HG03575 (cell line): Measurements from ENCODE around the gene UBIAD1.

ENCODE experiments used
- ATAC-seq: cut with Tn5 transposase; IDR thresholded peaks from one replicate; pipeline ENCODE4 v1.9.1; 2021; ENCODE audit not compliant: unreplicated experiment, insufficient number of reproducible peaks, low FRiP score; ENCODE audit errors: extremely low read depth

Gene UBIAD1

GRCh38 chr1:11333631-11334030, 60.6 kb downstream of the UBIAD1 start:
- ATAC-seq = no peak

DNA sequence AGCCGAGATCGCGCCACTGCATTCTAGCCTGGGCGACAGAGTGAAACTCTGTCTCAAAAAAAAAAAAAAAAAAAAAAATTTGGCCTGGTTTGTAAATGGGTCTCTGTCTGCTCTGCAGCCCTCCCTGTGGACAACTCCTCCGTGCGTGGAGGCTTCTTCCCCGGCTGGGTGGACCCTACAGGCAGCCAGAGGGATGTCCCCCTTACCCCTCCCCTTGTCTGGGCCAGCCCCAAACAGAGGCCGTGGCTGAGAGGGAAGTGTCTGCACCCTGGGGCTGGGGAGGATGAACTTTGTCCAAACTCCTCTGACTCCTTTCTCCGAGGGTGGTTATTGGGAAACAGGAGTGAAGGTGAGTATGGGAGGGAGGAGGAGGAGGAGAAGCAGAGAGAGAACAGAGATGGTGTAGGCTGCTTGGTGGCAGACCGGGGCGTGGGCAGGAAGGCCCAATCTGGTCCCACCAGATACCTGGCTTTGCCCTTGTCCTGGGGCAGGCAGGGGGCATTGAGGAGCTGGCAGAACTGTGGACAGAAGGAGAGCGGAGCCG, 61.3 kb downstream of the UBIAD1 start:
- ATAC-seq = no peak

DNA sequence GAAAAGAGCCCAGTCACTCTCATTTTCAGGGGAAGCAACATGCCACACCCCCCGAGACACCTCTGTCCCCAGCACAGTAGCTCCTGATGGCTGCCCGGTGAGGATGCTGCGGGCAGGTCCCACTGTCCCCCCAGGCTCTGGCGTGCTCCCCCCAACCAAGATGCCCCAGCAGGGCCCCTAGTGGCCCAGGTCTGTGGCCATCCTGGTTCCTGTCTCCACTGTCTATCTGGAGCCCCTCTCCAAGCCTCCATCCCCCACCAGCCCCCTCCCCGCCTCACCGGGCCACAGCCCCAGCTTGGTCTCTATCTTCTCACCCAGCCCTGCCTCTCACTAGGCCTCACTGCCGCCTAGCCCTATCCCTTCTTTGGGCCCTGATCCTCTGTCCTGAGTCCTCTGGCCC, 61.8 kb downstream of the UBIAD1 start:
- no peak for ATAC-seq

GRCh38 chr1:11335417-11336056, 62.5 kb downstream of the UBIAD1 start:
- no peak for ATAC-seq

DNA sequence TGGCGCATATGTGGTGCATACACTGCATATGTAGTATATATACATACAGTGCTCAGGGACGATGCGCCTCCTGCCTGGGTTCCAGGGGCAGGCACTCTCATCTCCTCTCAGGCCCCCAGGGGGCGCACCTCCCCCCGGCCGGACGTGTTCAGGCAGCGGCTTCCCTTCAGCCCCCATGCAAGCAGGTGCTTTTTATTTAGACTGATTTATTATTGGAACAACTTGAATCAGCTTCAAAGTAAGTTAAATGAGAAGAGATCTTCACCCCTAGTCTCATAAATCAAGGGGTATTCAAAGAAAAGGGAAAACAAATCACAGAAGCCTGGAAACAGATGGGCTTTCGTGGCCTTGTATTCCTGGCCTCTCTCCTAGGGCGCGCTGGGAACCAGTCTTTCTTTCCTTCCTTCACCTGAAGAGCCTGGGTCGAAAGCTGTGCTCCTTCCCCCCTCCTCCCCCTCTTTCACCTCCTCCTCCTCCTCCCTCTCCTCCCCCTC, 64.6 kb downstream of the UBIAD1 start:
- no peak for ATAC-seq
